ENCODE measurements around the gene TTI1. TPM values are rescaled to one million over a fixed set of nuclear protein-coding genes. Genes with fewer than 3 reads are reported as not detected.

TTI1 gene
- total RNA-seq, 1 experiment from 2014 or later: 37.4 TPM

- H2BK5ac ChIP-seq (ENCODE audit: insufficient read length, low read length): no peak overlapping the region
- H4K5ac ChIP-seq (ENCODE audit: insufficient read length, low read depth, low read length): no peak overlapping the region
- Mint-ChIP-seq H3K27me3 (ENCODE audit: low read depth) (no peaks in the 10 kb centered on the region; the same call in 1 of the 2 replicates), H3K4me1 (peaks cover 4 to 5% of the 10 kb centered on the region in 2 experiments), H3K27ac (no peak overlapping the region), H3K4me3 (no peak overlapping the region), H3K36me3 (ENCODE audit: insufficient read depth in 1 of 3, low read depth in 3 of 3) (peaks cover 26 to 67% (median 56%) of the 10 kb centered on the region in 3 experiments; a peak in 6 of 7 replicates), H3K9me3 (no peaks in the 10 kb centered on the region)
- H2AK5ac ChIP-seq (ENCODE audit: insufficient read length, low read length): no peak overlapping the region
- no peak overlapping the region for H4K91ac ChIP-seq (ENCODE audit: insufficient read length, low read depth, low read length)
- no peak overlapping the region for H2AFZ ChIP-seq (ENCODE audit: low read length)
- no peak overlapping the region for H2BK20ac ChIP-seq (ENCODE audit: low read depth, low read length, poor library complexity, severe bottlenecking)
- no peak overlapping the region for H3K23ac ChIP-seq (ENCODE audit: insufficient read length, low read depth, low read length)
- H2BK120ac ChIP-seq (ENCODE audit: low read depth, low read length, poor library complexity, severe bottlenecking): no peak overlapping the region
- H3K4me2 ChIP-seq (ENCODE audit: insufficient read depth, insufficient read length, low read length): no peak overlapping the region
- no peak overlapping the region for H3K14ac ChIP-seq (ENCODE audit: insufficient read depth, low read length)
- DNase-seq: no peak
- peaks cover 3% of the 10 kb centered on the region for H3K79me1 ChIP-seq (ENCODE audit: insufficient read depth, low read depth, low read length, poor library complexity, severe bottlenecking)
- H4K8ac ChIP-seq (replicated peaks; ENCODE audit: insufficient read length, low read depth, low read length): no peak overlapping the region
- no peaks in the 10 kb centered on the region for H3K4me1 ChIP-seq (ENCODE audit: insufficient read depth, low read length)
- no peak overlapping the region for H3K18ac ChIP-seq (ENCODE audit: insufficient read length, low read depth, low read length)
- H3T11ph ChIP-seq (ENCODE audit: low read length): no peak overlapping the region
- TF ChIP-seq, protein P1, sequence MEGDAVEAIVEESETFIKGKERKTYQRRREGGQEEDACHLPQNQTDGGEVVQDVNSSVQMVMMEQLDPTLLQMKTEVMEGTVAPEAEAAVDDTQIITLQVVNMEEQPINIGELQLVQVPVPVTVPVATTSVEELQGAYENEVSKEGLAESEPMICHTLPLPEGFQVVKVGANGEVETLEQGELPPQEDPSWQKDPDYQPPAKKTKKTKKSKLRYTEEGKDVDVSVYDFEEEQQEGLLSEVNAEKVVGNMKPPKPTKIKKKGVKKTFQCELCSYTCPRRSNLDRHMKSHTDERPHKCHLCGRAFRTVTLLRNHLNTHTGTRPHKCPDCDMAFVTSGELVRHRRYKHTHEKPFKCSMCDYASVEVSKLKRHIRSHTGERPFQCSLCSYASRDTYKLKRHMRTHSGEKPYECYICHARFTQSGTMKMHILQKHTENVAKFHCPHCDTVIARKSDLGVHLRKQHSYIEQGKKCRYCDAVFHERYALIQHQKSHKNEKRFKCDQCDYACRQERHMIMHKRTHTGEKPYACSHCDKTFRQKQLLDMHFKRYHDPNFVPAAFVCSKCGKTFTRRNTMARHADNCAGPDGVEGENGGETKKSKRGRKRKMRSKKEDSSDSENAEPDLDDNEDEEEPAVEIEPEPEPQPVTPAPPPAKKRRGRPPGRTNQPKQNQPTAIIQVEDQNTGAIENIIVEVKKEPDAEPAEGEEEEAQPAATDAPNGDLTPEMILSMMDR (conservative IDR thresholded peaks at IDR 0.05): no peak
- peaks cover 1% of the 10 kb centered on the region; the same call in 1 of the 2 replicates for H3K79me2 ChIP-seq (ENCODE audit: insufficient read depth, low read length)
- H3K4ac ChIP-seq (ENCODE audit: low read depth, low read length): no peak overlapping the region
- no peak overlapping the region for H3K56ac ChIP-seq (ENCODE audit: insufficient read length, low read depth, low read length)
- no peaks in the 10 kb centered on the region for H3K23me2 ChIP-seq (ENCODE audit: insufficient read length, low read depth, low read length, poor library complexity, severe bottlenecking)
- no peak overlapping the region for H2BK15ac ChIP-seq (ENCODE audit: low read depth, low read length)
- H3K27me3 ChIP-seq (ENCODE audit: insufficient read depth, low read length): no peaks in the 10 kb centered on the region
- H3K27ac ChIP-seq (ENCODE audit: insufficient read length, low read depth, low read length): no peak overlapping the region
- no peak overlapping the region for H2BK12ac ChIP-seq (ENCODE audit: insufficient read length, low read depth, low read length)
- H3K9ac ChIP-seq (ENCODE audit: extremely low read depth, insufficient read length, low read length): no peak overlapping the region
- H4K20me1 ChIP-seq (ENCODE audit: control insufficient read depth, insufficient read depth, insufficient read length): no peaks in the 10 kb centered on the region
- H3K9me3 ChIP-seq (ENCODE audit: control insufficient read depth, low read depth, low read length): no peaks in the 10 kb centered on the region
Observed at GRCh38 chr20:38082894-38083293, 49.6 kb upstream of the TTI1 start.

Data from H9 (cell line).